OCI-LY7 (cell line): ENCODE data around the gene ALKBH3.

Experiments
- CTCF ChIP-seq: fragments of 200-600 bp; sonication (generic); conservative IDR thresholded peaks from 2 replicates; pipeline ENCODE4 v1.5.1; 2014; ENCODE audit warnings: mild to moderate bottlenecking, antibody characterized with exemption, low read length, moderate library complexity, mixed read lengths
- EZH2phosphoT487 ChIP-seq: fragments of 200-600 bp; sonication (generic); IDR thresholded peaks from 2 replicates; pipeline ENCODE4 v1.6.1; 2018; ENCODE audit warnings: low read depth, borderline replicate concordance, mild to moderate bottlenecking, mixed run types, antibody characterized with exemption, low read length, moderate library complexity, mixed read lengths

- TF ChIP-seq CTCF = no peak
- no peak for TF ChIP-seq EZH2phosphoT487
These were observed 78.8 kb downstream of the ALKBH3 start for GRCh38 chr11:43959321-43959995.
